H1 (cell line): ENCODE data around the gene NRXN3. TPM values are rescaled to one million over a fixed set of nuclear protein-coding genes. Genes with fewer than 3 reads are reported as not detected.

Source experiments
- CTCF ChIA-PET: fragments of 300-600 bp; sonication (Branson Sonifier 250); formaldehyde crosslinking; loops from one replicate; lab custom pipeline; 2021; ENCODE audit not compliant: partially characterized antibody; lab: Charles Lee
- POLR2A ChIA-PET: fragments of 300-600 bp; sonication (Branson Sonifier 250); formaldehyde crosslinking; loops from one replicate; lab custom pipeline; 2021; ENCODE audit warnings: inconsistent platforms; ENCODE audit not compliant: partially characterized antibody; lab: Charles Lee
- DNase-seq, 2 experiments: peaks; one replicate each; pipeline versions ENCODE4 v3.0.0 to v3.0.0-alpha.2; 2010 to 2022; ENCODE audit warnings: low spot score in 2 of 2, low read depth in 1 of 2, mixed read lengths in 1 of 2
- FAIRE-seq: peaks from 2 replicates; lab custom pipeline; 2011; peaks lifted over from hg19 to GRCh38; lab: Jason Lieb, UNC
- H2AFZ ChIP-seq: 2 replicates; pipeline ENCODE4 v1.8.1; 2012; ENCODE audit warnings: low read length, inconsistent platforms
- H2AK5ac ChIP-seq: 2 replicates; pipeline ENCODE4 v1.6.1; 2013; ENCODE audit warnings: low read depth, low read length
- H2BK120ac ChIP-seq: replicated peaks from 2 replicates; pipeline ENCODE3; 2013; ENCODE audit warnings: low read depth, low read length, inconsistent platforms
- H2BK12ac ChIP-seq: 2 replicates; pipeline ENCODE4 v1.6.1; 2013; ENCODE audit warnings: low read depth, low read length
- H2BK15ac ChIP-seq: 2 replicates; pipeline ENCODE4 v1.6.1; 2013; ENCODE audit warnings: low read length
- H2BK20ac ChIP-seq: 2 replicates; pipeline ENCODE4 v1.6.1; 2013; ENCODE audit warnings: low read length
- H2BK5ac ChIP-seq: 2 replicates; pipeline ENCODE4 v1.6.1; 2013; ENCODE audit warnings: low read depth, low read length
- H3K14ac ChIP-seq: 2 replicates; pipeline ENCODE4 v1.6.1; 2013; ENCODE audit warnings: inconsistent platforms; ENCODE audit not compliant: insufficient read length
- H3K18ac ChIP-seq: 2 replicates; pipeline ENCODE4 v1.6.1; 2013; ENCODE audit warnings: low read length; ENCODE audit errors: extremely low read depth
- H3K23ac ChIP-seq: 2 replicates; pipeline ENCODE4 v1.6.1; 2013; ENCODE audit warnings: inconsistent platforms; ENCODE audit not compliant: insufficient read length
- H3K23me2 ChIP-seq: 2 replicates; pipeline ENCODE4 v1.6.1; 2013; ENCODE audit warnings: low read depth, low read length
- H3K27ac ChIP-seq: 2 replicates; pipeline ENCODE4 v1.6.1; 2011; ENCODE audit warnings: low read depth, low read length, inconsistent platforms
- H3K27me3 ChIP-seq, 4 experiments: replicated peaks in 1 of 4; 1 replicate in 1 of 4; 2 replicates in 3 of 4; pipeline versions ENCODE4 v1.6.1 to v1.8.1; 2011 to 2013; ENCODE audit warnings: low read length in 3 of 4, mild to moderate bottlenecking in 3 of 4, inconsistent platforms in 2 of 4, mixed read lengths in 2 of 4, moderate library complexity in 1 of 4; ENCODE audit not compliant: control insufficient read depth in 3 of 4, insufficient read depth in 3 of 4; ENCODE audit errors: extremely low read depth in 1 of 4
- H3K36me3 ChIP-seq, 4 experiments: 2 replicates each; pipeline versions ENCODE4 v1.6.1 to v1.8.1; 2011 to 2013; ENCODE audit warnings: mild to moderate bottlenecking in 4 of 4, low read length in 3 of 4, moderate library complexity in 2 of 4, control low read depth in 1 of 4, inconsistent platforms in 1 of 4; ENCODE audit not compliant: insufficient read depth in 4 of 4, control insufficient read depth in 2 of 4
- H3K4ac ChIP-seq: replicated peaks from 2 replicates; pipeline ENCODE3; 2013; ENCODE audit warnings: low read length, low read depth, mixed read lengths, inconsistent platforms; ENCODE audit not compliant: insufficient read length
- H3K4me1 ChIP-seq, 4 experiments: replicated peaks in 1 of 4; 1 replicate in 1 of 4; 2 replicates in 3 of 4; pipeline versions ENCODE4 v1.6.1 to v1.8.1; 2011 to 2013; ENCODE audit warnings: low read length in 3 of 4, inconsistent platforms in 2 of 4, mixed read lengths in 1 of 4; ENCODE audit not compliant: insufficient read depth in 4 of 4, control insufficient read depth in 3 of 4
- H3K4me2 ChIP-seq, 2 experiments: 2 replicates each; pipeline versions ENCODE4 v1.6.1 to v1.8.1; 2011 to 2013; ENCODE audit warnings: low read depth in 2 of 2, low read length in 2 of 2, control low read depth in 1 of 2, inconsistent platforms in 1 of 2, mild to moderate bottlenecking in 1 of 2; ENCODE audit not compliant: insufficient read depth in 1 of 2
- H3K4me3 ChIP-seq, 4 experiments: fragments of 200-600, 300-600 bp in 1 of 4; sonication (generic), shearing (Covaris generic), sonication (Bioruptor Twin) in 1 of 4; 2 replicates each; pipeline versions ENCODE4 v1.5.1 to v1.8.1; 2011 to 2016; ENCODE audit warnings: low read length in 4 of 4, low read depth in 3 of 4, control low read depth in 2 of 4, inconsistent platforms in 2 of 4, mild to moderate bottlenecking in 2 of 4, mixed read lengths in 1 of 4, moderate library complexity in 1 of 4; ENCODE audit not compliant: insufficient read depth in 2 of 4; ENCODE audit errors: extremely low read depth in 1 of 4
- H3K56ac ChIP-seq: replicated peaks from 2 replicates; pipeline ENCODE3; 2013; ENCODE audit warnings: low read depth, mild to moderate bottlenecking, mixed read lengths, low read length, inconsistent platforms; ENCODE audit not compliant: insufficient read length
- H3K79me1 ChIP-seq: 2 replicates; pipeline ENCODE4 v1.6.1; 2013; ENCODE audit warnings: low read depth, low read length, control low read depth
- H3K79me2 ChIP-seq, 2 experiments: 2 replicates each; pipeline versions ENCODE4 v1.6.1 to v1.8.1; 2012 to 2013; ENCODE audit warnings: low read length in 2 of 2, mild to moderate bottlenecking in 2 of 2, inconsistent platforms in 1 of 2; ENCODE audit not compliant: insufficient read depth in 2 of 2, control insufficient read depth in 1 of 2
- H3K9ac ChIP-seq, 4 experiments: replicated peaks in 1 of 4; 1 replicate in 1 of 4; 2 replicates in 3 of 4; pipeline versions ENCODE4 v1.6.1 to v1.8.1; 2011 to 2013; ENCODE audit warnings: low read depth in 3 of 4, low read length in 3 of 4, control low read depth in 2 of 4, mild to moderate bottlenecking in 2 of 4, moderate library complexity in 2 of 4, inconsistent platforms in 1 of 4; ENCODE audit errors: extremely low read depth in 1 of 4
- H3K9me3 ChIP-seq, 2 experiments: 2 replicates each; pipeline versions ENCODE4 v1.6.1 to v1.8.1; 2012 to 2013; ENCODE audit warnings: mild to moderate bottlenecking in 2 of 2, moderate library complexity in 2 of 2, control low read depth in 1 of 2, inconsistent platforms in 1 of 2, low read depth in 1 of 2, low read length in 1 of 2, mixed read lengths in 1 of 2; ENCODE audit not compliant: insufficient read depth in 2 of 2
- H4K20me1 ChIP-seq, 2 experiments: replicated peaks in 1 of 2; 2 replicates each; pipeline versions ENCODE3 to v1.8.1; 2011 to 2013; ENCODE audit warnings: inconsistent platforms in 2 of 2, low read length in 2 of 2, mild to moderate bottlenecking in 1 of 2; ENCODE audit not compliant: insufficient read depth in 2 of 2, control insufficient read depth in 1 of 2
- H4K5ac ChIP-seq: 2 replicates; pipeline ENCODE4 v1.6.1; 2013; ENCODE audit warnings: low read length, low read depth, mixed read lengths, inconsistent platforms; ENCODE audit not compliant: insufficient read length
- H4K8ac ChIP-seq: 2 replicates; pipeline ENCODE4 v1.8.0; 2013; ENCODE audit warnings: mild to moderate bottlenecking, moderate library complexity, low read length, inconsistent platforms; ENCODE audit not compliant: insufficient read depth; ENCODE audit errors: extremely low read depth
- H4K91ac ChIP-seq: replicated peaks from 2 replicates; pipeline ENCODE3; 2013; ENCODE audit warnings: low read length, mixed read lengths, inconsistent platforms; ENCODE audit not compliant: insufficient read length
- ATF2 ChIP-seq: IDR thresholded peaks from 2 replicates; pipeline ENCODE4 v1.6.1; 2012; ENCODE audit warnings: low read length, inconsistent platforms
- EP300 ChIP-seq, 2 experiments: IDR thresholded peaks; 1 replicate in 1 of 2; 2 replicates in 1 of 2; pipeline ENCODE4 v1.6.1; 2011 to 2012; ENCODE audit warnings: low read depth in 2 of 2, low read length in 2 of 2, mild to moderate bottlenecking in 2 of 2, borderline replicate concordance in 1 of 2, inconsistent platforms in 1 of 2, moderate library complexity in 1 of 2
- GTF2F1 ChIP-seq: IDR thresholded peaks from 2 replicates; pipeline ENCODE4 v1.6.1; 2012; ENCODE audit warnings: low read depth, low read length, improper control_type of control experiment, borderline replicate concordance
- JUN ChIP-seq: IDR thresholded peaks from 2 replicates; pipeline ENCODE4 v1.6.1; 2011; ENCODE audit warnings: low read depth, mild to moderate bottlenecking, improper control_type of control experiment, low read length
- JUND ChIP-seq: IDR thresholded peaks from 2 replicates; pipeline ENCODE4 v1.6.1; 2011; ENCODE audit warnings: mild to moderate bottlenecking, improper control_type of control experiment, low read length
- KDM1A ChIP-seq: fragments of 200-600, 300-600 bp; sonication (generic); IDR thresholded peaks from 2 replicates; pipeline ENCODE4 v1.7.1; 2016; ENCODE audit warnings: mild to moderate bottlenecking, low read length, borderline replicate concordance
- POLR2AphosphoS5 ChIP-seq: IDR thresholded peaks from 2 replicates; pipeline ENCODE4 v1.6.1; 2011; ENCODE audit warnings: low read depth, low read length
- POU5F1 ChIP-seq: IDR thresholded peaks from 2 replicates; pipeline ENCODE4 v1.6.1; 2011; ENCODE audit warnings: low read depth, mild to moderate bottlenecking, low read length, moderate library complexity
- RAD21 ChIP-seq, 2 experiments: IDR thresholded peaks in 1 of 2; conservative IDR thresholded peaks in 1 of 2; 2 replicates each; pipeline ENCODE4 v1.6.1; 2011; ENCODE audit warnings: low read depth in 2 of 2, low read length in 2 of 2, improper control_type of control experiment in 1 of 2, inconsistent platforms in 1 of 2, mild to moderate bottlenecking in 1 of 2, moderate library complexity in 1 of 2
- RBBP5 ChIP-seq: IDR thresholded peaks from 2 replicates; pipeline ENCODE4 v1.7.1; 2012; ENCODE audit warnings: low read depth, mild to moderate bottlenecking, inconsistent platforms, low read length, moderate library complexity, borderline replicate concordance
- RFX5 ChIP-seq: IDR thresholded peaks from 2 replicates; pipeline ENCODE4 v1.6.1; 2011; ENCODE audit warnings: low read depth, low read length, improper control_type of control experiment, borderline replicate concordance
- WGBS, 2 experiments: shearing (Covaris generic) in 1 of 2; methylation state at CpG; one replicate each; pipeline versions ENCODE4 v1.1.6 to v1.1.7; 2013 to 2015; ENCODE audit warnings: low lambda C conversion rate in 2 of 2, mixed read lengths in 2 of 2, inconsistent platforms in 1 of 2, low coverage in 1 of 2, missing lambda C conversion rate in 1 of 2; ENCODE audit not compliant: insufficient replicate concordance in 2 of 2, insufficient coverage in 1 of 2, insufficient read length in 1 of 2; ENCODE audit errors: extremely low coverage in 1 of 2, missing lambda C conversion rate in 1 of 2; 5-methylcytosine and 5-hydroxymethylcytosine counted together
- polyA plus RNA-seq, 7 experiments: library from polyadenylated mRNA; depleted of rRNA in 3 of 7; stranded (reverse) in 5 of 7; unstranded in 2 of 7; fragments of >200 nt in 5 of 7; fragments of 200-250 nt in 2 of 7; gene quantifications; 1 replicate in 5 of 7; 2 replicates in 1 of 7; 4 replicates in 1 of 7; pipeline versions ENCODE4 v1.2.1 to v1.2.3, GENCODE V29; 2011 to 2013; ENCODE audit warnings: missing spikeins in 2 of 7, mixed read lengths in 2 of 7
- total RNA-seq: library from RNA; stranded (reverse); fragmentation: NEBNext Ultra II Directional; extraction: Animal tissue kit (Norgen Biotek cat#: 25700); gene quantifications from 2 replicates; pipeline ENCODE4 v1.2.1, GENCODE V29; 2021

NRXN3 gene
- total and polyA plus RNA-seq, 2 of the 8 experiments (the other 6 are each of a cell fraction or from before 2014, with no cell fraction given) = 2.6 to 4.1 TPM

- Histone ChIP-seq H3K4me3 (no peak overlapping the region), H2BK120ac (no peak overlapping the region), H2BK20ac (no peak overlapping the region), H2BK15ac (no peak overlapping the region), H2BK12ac (no peak overlapping the region), H4K5ac (no peak overlapping the region), H4K91ac (no peak overlapping the region), H3K27me3 (no peaks in the 10 kb centered on the region), H3K79me2 (no peaks in the 10 kb centered on the region), H3K18ac (no peak overlapping the region), H3K23me2 (no peaks in the 10 kb centered on the region; the same call in 1 of the 2 replicates), H3K4ac (no peak overlapping the region), H3K27ac (no peak overlapping the region), H2AFZ (no peak overlapping the region), H4K20me1 (no peaks in the 10 kb centered on the region), H3K9ac (no peak overlapping the region), H3K9me3 (no peaks in the 10 kb centered on the region), H3K56ac (no peak overlapping the region), H2AK5ac (no peak overlapping the region), H2BK5ac (no peak overlapping the region), H3K4me1 (peaks cover 0 to 6% (median 2%) of the 10 kb centered on the region in 4 experiments; a peak in 2 of 7 replicates), H3K23ac (no peak overlapping the region), H3K79me1 (no peaks in the 10 kb centered on the region), H3K36me3 (no peaks in the 10 kb centered on the region), H3K14ac (no peak overlapping the region), H4K8ac (no peak overlapping the region), H3K4me2 (no peak overlapping the region)
- POLR2A ChIA-PET = no interaction called here
- 87% methylated on average over 3 of the region's 3 CpGs; no CpG with 5 or more reads in 1 of the 2 experiments for WGBS, 2 experiments
- no peak for TF ChIP-seq POU5F1
- TF ChIP-seq JUND = no peak
- no peak for TF ChIP-seq EP300 (IDR thresholded peaks at IDR 0.05; ENCODE audit: borderline replicate concordance in 1 of 2, low read depth in 2 of 2, low read length in 2 of 2)
- TF ChIP-seq POLR2AphosphoS5 = no peak
- no peak for TF ChIP-seq GTF2F1
- no peak for TF ChIP-seq RAD21 (IDR thresholded peaks at IDR 0.05 in 1 of 2, conservative IDR thresholded peaks at IDR 0.05 in 1 of 2; ENCODE audit: low read depth in 2 of 2, low read length in 2 of 2)
- TF ChIP-seq RFX5 = no peak
- TF ChIP-seq RBBP5 = no peak
- TF ChIP-seq ATF2 = no peak
- TF ChIP-seq JUN = no peak
- TF ChIP-seq KDM1A = no peak
- DNase-seq = no peak
- FAIRE-seq = no peak
- CTCF ChIA-PET = interaction anchor here (3.3 kb wide), 1 partner anchor 11 kb away, joined by 22 read pairs; no protein-coding TSS in a partner anchor
Observed at GRCh38 chr14:79554816-79555215, 1384.6 kb downstream of the NRXN3 start.
